IMR-90 (cell line): ENCODE results near the gene NEIL1. TPM values are rescaled to one million over a fixed set of nuclear protein-coding genes. Genes with fewer than 3 reads are reported as not detected.

Experiments
- ATAC-seq: fragments of 200-7000 bp; cut with Tn5 transposase; 2 replicates; pipeline ENCODE4 v1.9.1; 2020; ENCODE audit warnings: low read depth, mild to moderate bottlenecking, moderate library complexity
- BruUV-seq: library from RNA; stranded (reverse); fragments of 400-500 nt; replicated peaks from 2 replicates; lab custom pipeline; 2021; lab: Mats Ljungman, UMichigan
- CTCF ChIA-PET: fragments of 300-600 bp; formaldehyde crosslinking; extraction: SDS; loops from one replicate; lab custom pipeline; 2021; ENCODE audit warnings: antibody characterized with exemption; lab: Yijun Ruan, JAX
- POLR2A ChIA-PET: fragments of 300-600 bp; sonication (Branson Sonifier 250); formaldehyde crosslinking; loops from one replicate; lab custom pipeline; 2022; ENCODE audit warnings: antibody characterized with exemption; ENCODE audit not compliant: unreplicated experiment; lab: Charles Lee
- DNase-seq: peaks from one replicate; pipeline ENCODE4 v3.0.0; 2013
- H2AFZ ChIP-seq: replicated peaks from 2 replicates; pipeline ENCODE3; 2013; ENCODE audit warnings: low read length, mild to moderate bottlenecking; ENCODE audit not compliant: poor library complexity
- H2AK5ac ChIP-seq: 2 replicates; pipeline ENCODE4 v1.6.1; 2013; ENCODE audit warnings: low read depth, low read length, inconsistent platforms
- H2AK9ac ChIP-seq: replicated peaks from 2 replicates; pipeline ENCODE3; 2013; ENCODE audit warnings: mild to moderate bottlenecking, low read depth, low read length, moderate library complexity; ENCODE audit not compliant: poor library complexity
- H2BK120ac ChIP-seq: 2 replicates; pipeline ENCODE4 v1.6.1; 2013; ENCODE audit warnings: low read depth, low read length, inconsistent platforms
- H2BK15ac ChIP-seq: 3 replicates; pipeline ENCODE4 v1.6.1; 2013; ENCODE audit warnings: low read depth, low read length, inconsistent platforms
- H2BK20ac ChIP-seq: 2 replicates; pipeline ENCODE4 v1.6.1; 2013; ENCODE audit warnings: low read depth, mild to moderate bottlenecking, inconsistent platforms, low read length, moderate library complexity
- H2BK5ac ChIP-seq: 2 replicates; pipeline ENCODE4 v1.6.1; 2013; ENCODE audit warnings: mild to moderate bottlenecking, low read depth, low read length, inconsistent platforms; ENCODE audit not compliant: poor library complexity, severe bottlenecking
- H3K14ac ChIP-seq: replicated peaks from 2 replicates; pipeline ENCODE4 v1.6.1; 2013; ENCODE audit warnings: low read depth, low read length, inconsistent platforms
- H3K18ac ChIP-seq: 2 replicates; pipeline ENCODE4 v1.6.1; 2013; ENCODE audit warnings: low read depth, low read length, control low read depth
- H3K23ac ChIP-seq: 2 replicates; pipeline ENCODE4 v1.6.1; 2013; ENCODE audit warnings: low read depth, low read length, inconsistent platforms
- H3K27ac ChIP-seq: 2 replicates; pipeline ENCODE4 v1.5.1; 2013; ENCODE audit warnings: mild to moderate bottlenecking, control low read depth, low read length; ENCODE audit not compliant: insufficient read depth
- H3K27me3 ChIP-seq: 2 replicates; pipeline ENCODE4 v1.6.1; 2013; ENCODE audit warnings: low read length; ENCODE audit not compliant: control insufficient read depth, insufficient read depth
- H3K36me3 ChIP-seq: 2 replicates; pipeline ENCODE4 v1.6.1; 2013; ENCODE audit warnings: low read length, mixed read lengths; ENCODE audit not compliant: control insufficient read depth, insufficient read depth
- H3K4ac ChIP-seq: 2 replicates; pipeline ENCODE4 v1.6.1; 2013; ENCODE audit warnings: low read depth, low read length, inconsistent platforms
- H3K4me1 ChIP-seq: 2 replicates; pipeline ENCODE4 v1.6.1; 2013; ENCODE audit warnings: low read length, mixed read lengths; ENCODE audit not compliant: control insufficient read depth, insufficient read depth
- H3K4me2 ChIP-seq: 2 replicates; pipeline ENCODE4 v1.6.1; 2013; ENCODE audit warnings: low read depth, mild to moderate bottlenecking, control low read depth, low read length, moderate library complexity
- H3K4me3 ChIP-seq: 2 replicates; pipeline ENCODE4 v1.5.1; 2013; ENCODE audit warnings: low read depth, mild to moderate bottlenecking, control low read depth, low read length, moderate library complexity; ENCODE audit not compliant: insufficient read depth
- H3K56ac ChIP-seq: 2 replicates; pipeline ENCODE4 v1.6.1; 2013; ENCODE audit warnings: low read length, inconsistent platforms; ENCODE audit not compliant: insufficient read depth; ENCODE audit errors: extremely low read depth
- H3K79me1 ChIP-seq, 2 experiments: 2 replicates each; pipeline ENCODE4 v1.6.1; 2013; ENCODE audit warnings: low read length in 2 of 2, inconsistent platforms in 1 of 2, low read depth in 1 of 2
- H3K9ac ChIP-seq: 2 replicates; pipeline ENCODE4 v1.6.1; 2013; ENCODE audit warnings: low read depth, low read length, control low read depth
- H3K9me1 ChIP-seq: 2 replicates; pipeline ENCODE4 v1.6.1; 2013; ENCODE audit warnings: low read length, inconsistent platforms; ENCODE audit not compliant: insufficient read depth
- H3K9me3 ChIP-seq: 2 replicates; pipeline ENCODE4 v1.6.1; 2013; ENCODE audit warnings: low read length; ENCODE audit not compliant: control insufficient read depth, insufficient read depth
- H4K20me1 ChIP-seq: 2 replicates; pipeline ENCODE4 v1.6.1; 2013; ENCODE audit warnings: low read length, inconsistent platforms; ENCODE audit not compliant: insufficient read depth
- H4K5ac ChIP-seq: 2 replicates; pipeline ENCODE4 v1.6.1; 2013; ENCODE audit warnings: mild to moderate bottlenecking, low read depth, low read length, control low read depth
- H4K8ac ChIP-seq, 2 experiments: 2 replicates each; pipeline ENCODE4 v1.6.1; 2013; ENCODE audit warnings: low read depth in 2 of 2, low read length in 2 of 2, control low read depth in 1 of 2, inconsistent platforms in 1 of 2
- H4K91ac ChIP-seq: 2 replicates; pipeline ENCODE4 v1.6.1; 2013; ENCODE audit warnings: low read depth, low read length, inconsistent platforms; ENCODE audit not compliant: insufficient read depth
- CEBPB ChIP-seq: IDR thresholded peaks from 2 replicates; pipeline ENCODE4 v1.6.1; 2012; ENCODE audit warnings: low read depth, low read length, improper control_type of control experiment
- CHD1 ChIP-seq: IDR thresholded peaks from 2 replicates; pipeline ENCODE4 v1.6.1; 2012; ENCODE audit warnings: low read depth, low read length, improper control_type of control experiment
- ELK1 ChIP-seq: fragments of 150-350 bp; IDR thresholded peaks from 2 replicates; pipeline ENCODE4 v1.6.1; 2016; ENCODE audit warnings: low read depth, mild to moderate bottlenecking, low read length, moderate library complexity, borderline replicate concordance
- FOS ChIP-seq: fragments of 150-350 bp; IDR thresholded peaks from 2 replicates; pipeline ENCODE4 v1.6.1; 2016; ENCODE audit warnings: low read depth, low read length
- MAFK ChIP-seq: IDR thresholded peaks from 2 replicates; pipeline ENCODE4 v1.6.1; 2012; ENCODE audit warnings: low read depth, low read length, improper control_type of control experiment
- MXI1 ChIP-seq: IDR thresholded peaks from 2 replicates; pipeline ENCODE4 v1.6.1; 2012; ENCODE audit warnings: low read depth, mild to moderate bottlenecking, low read length, moderate library complexity, borderline replicate concordance
- POLR2A ChIP-seq: IDR thresholded peaks from 2 replicates; pipeline ENCODE4 v1.6.1; 2012; ENCODE audit warnings: mild to moderate bottlenecking, low read depth, low read length
- RCOR1 ChIP-seq: IDR thresholded peaks from 2 replicates; pipeline ENCODE4 v1.6.1; 2012; ENCODE audit warnings: mild to moderate bottlenecking, low read length, improper control_type of control experiment; ENCODE audit not compliant: insufficient replicate concordance
- RFX5 ChIP-seq: IDR thresholded peaks from 2 replicates; pipeline ENCODE4 v1.8.0; 2012; ENCODE audit warnings: low read depth, mild to moderate bottlenecking, low read length, moderate library complexity
- SMC3 ChIP-seq: fragments of 150-350 bp; IDR thresholded peaks from 2 replicates; pipeline ENCODE4 v1.6.1; 2016; ENCODE audit warnings: low read depth, mild to moderate bottlenecking, antibody characterized with exemption, low read length, moderate library complexity
- WGBS, 2 experiments: methylation state at CpG; one replicate each; pipeline versions ENCODE4 v1.1.5 to v1.1.7; 2013; ENCODE audit warnings: missing lambda C conversion rate in 2 of 2; ENCODE audit not compliant: insufficient read length in 1 of 2; ENCODE audit errors: extremely low coverage in 2 of 2; 5-methylcytosine and 5-hydroxymethylcytosine counted together
- dilution Hi-C: fragments of 300-500 bp; cut with HindIII; formaldehyde crosslinking; loops from one replicate; pipeline ENCODE4 v1.14.3; 2018; ENCODE audit warnings: low sequenced_read_pairs; ENCODE audit not compliant: unreplicated experiment
- in situ Hi-C: fragments of 300-500 bp; cut with MboI; formaldehyde crosslinking; loops from 3 replicates; pipeline ENCODE4 v1.14.3; 2019; ENCODE audit warnings: low sequenced_read_pairs, inconsistent platforms, mixed read lengths
- intact Hi-C: fragments of 100-400 bp; cut with micrococcal nuclease; formaldehyde crosslinking; loops from 2 replicates; pipeline ENCODE4 v1.10.0; 2022
- polyA plus RNA-seq, 3 experiments: library from polyadenylated mRNA; depleted of rRNA; stranded (reverse); fragments of >200 nt; gene quantifications; 2 replicates each; pipeline ENCODE4 v1.2.3, GENCODE V29; 2012; ENCODE audit warnings: low replicate concordance in 1 of 3
- total RNA-seq: library from RNA; depleted of rRNA; stranded (reverse); fragments of >200 nt; gene quantifications from 2 replicates; pipeline ENCODE4 v1.2.3, GENCODE V29; 2012
- TF ChIP-seq, protein P1 (sequence below): fragments of 150-350 bp; IDR thresholded peaks from 2 replicates; pipeline ENCODE4 v1.6.1; 2017; ENCODE audit warnings: mild to moderate bottlenecking, antibody characterized with exemption, low read length, low read depth

NEIL1 gene
- total and polyA plus RNA-seq, 2 of the 4 experiments (the other 2 are of a cell fraction), result 1.1 to 3.6 TPM

DNA sequence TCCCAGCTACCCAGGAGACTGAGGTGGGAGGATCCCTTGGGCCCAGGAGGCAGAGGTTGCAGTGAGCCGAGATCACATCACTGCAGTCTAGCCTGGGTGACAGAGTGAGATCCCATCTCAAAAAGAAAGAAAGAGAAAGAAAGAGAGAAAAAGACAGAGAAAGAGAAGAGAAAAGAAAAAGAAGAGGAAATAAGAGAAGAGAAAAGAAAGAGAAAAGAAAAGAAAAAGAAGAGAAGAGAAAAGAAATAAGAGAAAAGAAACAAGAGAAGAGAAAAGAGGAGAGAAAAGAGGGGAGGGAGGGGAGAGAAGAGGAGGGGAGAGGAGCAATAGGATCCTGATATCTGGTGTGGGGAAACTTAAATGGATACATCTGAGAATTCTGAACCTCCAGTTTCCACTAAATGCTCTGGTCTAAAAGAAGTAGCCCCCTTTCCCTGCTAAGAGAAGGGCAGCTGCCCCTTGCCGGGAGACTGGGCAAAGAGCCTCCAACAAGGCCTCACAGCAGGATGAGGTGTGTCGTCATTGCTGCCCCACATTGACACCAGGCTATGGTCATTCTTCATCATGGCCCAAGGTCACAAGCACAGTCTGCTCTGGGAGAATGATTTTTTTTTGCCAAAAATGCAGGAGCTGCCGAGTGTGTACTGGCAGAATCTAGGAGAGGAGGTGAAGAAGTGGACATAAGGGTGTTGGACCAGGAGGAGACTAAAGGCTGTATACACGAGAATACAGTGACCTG, 32.1 kb upstream of the NEIL1 start:
- Histone ChIP-seq H4K8ac (no peak overlapping the region), H2AK5ac (no peak overlapping the region), H2BK15ac (no peak overlapping the region), H3K9me1 (no peaks in the 10 kb centered on the region), H2BK20ac (no peak overlapping the region), H3K27ac (no peak overlapping the region), H3K18ac (no peak overlapping the region), H3K9ac (no peak overlapping the region), H3K14ac (no peak overlapping the region), H4K5ac (no peak overlapping the region), H3K27me3 (peaks cover 31% of the 10 kb centered on the region), H3K79me1 (no peaks in the 10 kb centered on the region), H3K4me2 (no peak overlapping the region), H3K9me3 (no peaks in the 10 kb centered on the region), H3K4ac (no peak overlapping the region), H3K56ac (no peak overlapping the region), H4K20me1 (no peaks in the 10 kb centered on the region), H3K4me3 (no peak overlapping the region), H2AK9ac (no peak overlapping the region), H2BK5ac (no peak overlapping the region), H4K91ac (no peak overlapping the region), H3K4me1 (no peaks in the 10 kb centered on the region), H3K23ac (no peak overlapping the region), H2BK120ac (no peak overlapping the region), H2AFZ (no peak overlapping the region), H3K36me3 (no peaks in the 10 kb centered on the region)
- ChIA-PET POLR2A (no interaction called here), CTCF (no interaction called here)
- ATAC-seq (no peak), DNase-seq (no peak)
- dilution Hi-C loops, result no loop called here
- in situ Hi-C loops, result no loop called here
- no TSS peak for BruUV-seq
- intact Hi-C loops, result no loop called here
- WGBS, 2 experiments, result 62% methylated on average over 2 of the region's 5 CpGs; no CpG with 5 or more reads in 1 of the 2 experiments
- no peak for TF ChIP-seq ELK1
- no peak for TF ChIP-seq MXI1
- no peak for TF ChIP-seq FOS
- no peak for TF ChIP-seq SMC3
- no peak for TF ChIP-seq CHD1
- no peak for TF ChIP-seq CEBPB
- TF ChIP-seq POLR2A, result no peak
- no peak for TF ChIP-seq RCOR1
- no peak for TF ChIP-seq RFX5
- TF ChIP-seq, protein P1, sequence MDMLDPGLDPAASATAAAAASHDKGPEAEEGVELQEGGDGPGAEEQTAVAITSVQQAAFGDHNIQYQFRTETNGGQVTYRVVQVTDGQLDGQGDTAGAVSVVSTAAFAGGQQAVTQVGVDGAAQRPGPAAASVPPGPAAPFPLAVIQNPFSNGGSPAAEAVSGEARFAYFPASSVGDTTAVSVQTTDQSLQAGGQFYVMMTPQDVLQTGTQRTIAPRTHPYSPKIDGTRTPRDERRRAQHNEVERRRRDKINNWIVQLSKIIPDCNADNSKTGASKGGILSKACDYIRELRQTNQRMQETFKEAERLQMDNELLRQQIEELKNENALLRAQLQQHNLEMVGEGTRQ, result no peak
- TF ChIP-seq MAFK, result no peak
